Mesodermal cell (in vitro differentiated cells): ENCODE results near the gene PPIL1.

Experiments
- H3K27ac ChIP-seq: 2 replicates; pipeline ENCODE4 v1.7.0; 2013; ENCODE audit warnings: mild to moderate bottlenecking, low read depth, low read length, moderate library complexity; ENCODE audit not compliant: severe bottlenecking
- H3K36me3 ChIP-seq: 2 replicates; pipeline ENCODE4 v1.7.1; 2013; ENCODE audit warnings: mild to moderate bottlenecking, low read length, moderate library complexity; ENCODE audit not compliant: control insufficient read depth, insufficient read depth
- H3K4me1 ChIP-seq: one replicate; pipeline ENCODE4 v1.7.1; 2013; ENCODE audit warnings: mild to moderate bottlenecking, low read length; ENCODE audit not compliant: insufficient read depth, control insufficient read depth, poor library complexity, severe bottlenecking
- H3K4me3 ChIP-seq: 2 replicates; pipeline ENCODE4 v1.7.0; 2013; ENCODE audit warnings: low read length, control low read depth, mild to moderate bottlenecking; ENCODE audit not compliant: insufficient read depth, poor library complexity, severe bottlenecking; ENCODE audit errors: extremely low read depth
- H3K9me3 ChIP-seq: 2 replicates; pipeline ENCODE4 v1.7.1; 2013; ENCODE audit warnings: mild to moderate bottlenecking, low read length, moderate library complexity; ENCODE audit not compliant: control insufficient read depth
- WGBS, 2 experiments: methylation state at CpG; one replicate each; pipeline ENCODE4 v1.1.5; 2013; ENCODE audit warnings: missing lambda C conversion rate in 2 of 2; ENCODE audit not compliant: insufficient coverage in 2 of 2; 5-methylcytosine and 5-hydroxymethylcytosine counted together

Gene PPIL1

DNA sequence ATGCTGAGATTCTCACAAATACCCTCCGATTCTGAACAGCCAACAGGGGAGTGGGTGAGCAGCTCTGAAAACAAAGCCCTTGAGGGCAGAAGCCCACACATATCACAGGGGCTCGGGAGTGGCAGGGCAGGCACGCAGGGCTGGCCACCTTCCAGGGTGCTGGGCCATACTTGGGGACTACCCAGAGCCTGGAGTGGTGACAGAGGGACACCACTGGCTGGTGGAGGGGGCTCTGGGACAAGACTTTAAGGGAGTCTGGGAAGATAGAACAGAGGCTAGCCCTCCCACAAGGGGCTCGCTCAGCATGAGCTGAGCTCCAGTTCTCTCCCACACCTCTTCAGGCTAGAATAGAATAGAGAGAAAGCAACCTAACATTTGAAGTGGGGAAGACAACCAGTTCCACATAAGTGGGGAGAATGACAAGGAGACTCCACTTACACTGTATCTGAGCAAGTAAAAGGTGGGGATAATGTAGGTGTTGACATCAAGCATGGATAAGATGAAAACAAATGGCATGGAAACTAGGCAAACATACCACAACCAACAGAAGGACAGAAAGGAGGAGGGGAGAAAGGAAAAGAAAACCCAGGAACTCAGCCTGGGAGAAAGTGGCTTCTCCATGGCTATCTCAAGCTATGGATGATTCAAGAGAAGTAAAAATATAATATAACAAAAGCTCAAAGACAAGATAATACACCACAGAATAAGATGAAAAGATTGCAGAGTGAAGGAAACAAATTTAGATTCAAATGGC is 7.0 kb downstream of the PPIL1 start:
- H3K36me3 ChIP-seq, result peaks cover 74% of the 10 kb centered on the region
- 74 to 93% methylated on average over 3 of the region's 4 CpGs for WGBS, 2 experiments
- no peak overlapping the region for H3K27ac ChIP-seq

DNA sequence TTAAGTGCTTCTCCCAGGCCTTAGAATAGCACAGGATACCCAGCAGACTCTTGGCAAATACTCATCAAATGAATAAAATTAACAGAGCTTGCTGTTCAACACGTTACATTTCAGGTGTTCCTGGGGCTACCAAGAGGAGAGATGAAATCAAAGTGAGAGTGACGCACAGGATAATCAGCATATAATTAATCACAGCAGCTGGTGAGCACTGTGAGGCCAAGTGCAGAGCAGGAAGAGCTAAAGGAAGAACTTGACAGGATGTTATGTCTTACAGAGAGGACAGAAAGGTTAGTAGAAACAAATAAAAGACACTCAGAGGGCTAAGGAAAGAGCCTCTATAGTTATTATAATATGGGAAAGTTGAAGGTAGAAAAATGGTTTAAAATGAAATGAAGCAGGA is 8.8 kb downstream of the PPIL1 start:
- Histone ChIP-seq H3K4me1 (no peaks in the 10 kb centered on the region), H3K9me3 (no peaks in the 10 kb centered on the region), H3K36me3 (peaks cover 81% of the 10 kb centered on the region), H3K4me3 (no peak overlapping the region), H3K27ac (no peak overlapping the region)
- 100% methylated on average over 2 of the region's 2 CpGs; no CpG with 5 or more reads in 1 of the 2 experiments for WGBS, 2 experiments

More for the DNA sequence above, 7.0 kb downstream of the PPIL1 start:
- H3K4me1 ChIP-seq, result no peaks in the 10 kb centered on the region
- H3K9me3 ChIP-seq, result no peaks in the 10 kb centered on the region
- no peak overlapping the region for H3K4me3 ChIP-seq

DNA sequence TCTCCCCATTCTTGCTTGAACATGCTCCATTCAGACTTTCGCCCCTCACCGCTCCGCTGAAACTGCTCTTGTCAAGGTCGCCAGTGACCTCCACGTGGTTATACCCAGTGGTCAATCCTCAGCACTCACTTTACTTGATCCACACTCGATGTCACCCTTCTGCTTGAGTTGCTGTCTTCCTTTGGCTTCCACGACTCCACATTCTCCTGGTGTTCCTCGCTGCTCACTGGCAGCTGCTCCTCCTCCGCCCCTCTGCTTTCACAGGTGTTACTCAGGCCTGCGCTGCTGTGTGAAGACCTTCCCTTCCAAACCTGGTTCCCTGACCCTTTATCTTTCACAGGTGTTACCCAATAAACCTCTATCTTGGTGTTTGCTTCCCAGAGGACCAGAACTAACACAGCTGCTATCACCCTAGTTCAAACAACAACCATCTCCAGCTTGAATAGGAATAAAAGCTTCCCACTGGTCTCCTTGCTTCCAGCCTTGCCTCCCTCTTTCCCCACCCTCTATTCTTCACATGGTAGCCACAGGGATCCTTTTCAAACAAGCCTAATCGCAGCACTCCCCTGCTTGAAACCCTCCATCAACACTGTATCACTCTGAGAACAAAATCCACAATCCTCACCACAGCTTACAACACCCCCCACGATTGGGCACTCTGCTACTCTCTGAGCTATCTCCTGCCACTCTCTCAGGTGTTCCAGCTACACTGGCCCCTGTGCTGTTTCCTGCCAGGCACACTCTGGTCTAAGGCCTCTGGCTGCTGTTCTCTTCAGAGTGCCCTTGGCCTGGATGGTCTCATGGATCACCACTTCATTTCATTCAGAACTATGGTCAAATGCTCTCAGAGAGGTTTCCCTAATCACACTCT is 10.7 kb downstream of the PPIL1 start:
- Histone ChIP-seq H3K36me3 (peaks cover 73% of the 10 kb centered on the region), H3K4me3 (no peak overlapping the region), H3K4me1 (no peaks in the 10 kb centered on the region), H3K27ac (no peak overlapping the region), H3K9me3 (no peaks in the 10 kb centered on the region)
- 91 to 95% methylated on average over 12 of the region's 12 CpGs for WGBS, 2 experiments

DNA sequence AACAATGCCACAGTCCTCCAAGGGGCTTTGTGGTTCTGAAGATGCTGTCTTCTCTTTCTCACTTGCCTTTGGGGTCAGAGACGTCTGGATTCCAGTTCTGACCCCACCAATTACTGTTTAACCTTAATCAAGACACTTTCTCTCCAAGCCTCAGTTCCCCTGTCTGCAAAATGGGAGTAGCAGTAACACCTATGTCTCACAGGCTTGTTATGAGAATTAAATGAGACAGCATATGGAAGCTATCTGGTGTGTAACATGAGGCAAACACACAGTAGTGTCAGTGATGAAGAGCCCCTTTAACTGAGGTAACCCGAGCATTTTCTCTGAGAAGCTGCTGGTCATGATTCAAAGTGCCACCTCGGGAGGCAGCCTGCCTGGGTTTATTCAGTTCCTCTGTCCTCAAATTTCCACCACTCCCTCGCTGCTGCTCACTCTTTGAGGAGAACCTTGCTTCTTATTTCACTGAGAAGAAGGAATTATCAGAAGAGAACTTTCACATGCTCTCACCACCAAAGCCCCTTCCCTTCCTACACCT is 11.7 kb downstream of the PPIL1 start:
- Histone ChIP-seq H3K9me3 (no peaks in the 10 kb centered on the region), H3K27ac (no peak overlapping the region), H3K4me3 (no peak overlapping the region), H3K4me1 (peaks cover 3% of the 10 kb centered on the region), H3K36me3 (peaks cover 77% of the 10 kb centered on the region)
- WGBS, 2 experiments, result 97 to 100% methylated on average over 2 to 4 of the region's 4 CpGs

DNA sequence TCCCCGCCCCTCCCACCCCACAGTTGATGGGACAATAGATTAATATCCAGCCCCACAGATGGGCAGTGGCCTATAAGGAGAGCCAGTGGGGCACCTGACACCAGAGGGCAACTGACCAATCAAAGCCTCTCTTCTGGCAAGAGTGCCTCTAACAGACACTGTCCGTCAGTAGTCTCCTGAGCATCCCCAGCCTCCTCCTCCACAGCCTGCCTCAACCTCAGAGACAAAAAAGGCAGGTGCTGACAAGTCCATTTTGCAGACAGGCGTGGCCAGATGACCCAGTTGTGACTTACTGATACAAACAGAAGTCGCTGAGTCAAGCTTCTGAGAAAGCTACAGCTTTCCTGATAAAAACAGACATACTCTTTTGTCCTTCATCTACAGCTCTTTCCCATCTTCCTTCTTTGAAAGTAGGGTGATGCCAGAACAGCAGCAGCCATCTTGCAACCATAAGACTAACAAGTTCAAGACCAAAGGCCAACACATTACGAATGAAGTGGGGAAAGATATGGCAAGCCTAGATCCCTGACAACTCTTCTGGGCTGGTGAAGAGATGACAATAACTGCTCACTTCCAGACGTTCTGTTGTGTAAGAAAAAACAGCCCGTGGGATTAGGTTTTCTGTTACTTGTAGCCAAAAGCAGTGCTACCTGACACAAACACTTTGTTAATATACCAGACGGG is 12.3 kb downstream of the PPIL1 start:
- Histone ChIP-seq H3K27ac (no peak overlapping the region), H3K4me3 (no peak overlapping the region), H3K9me3 (no peaks in the 10 kb centered on the region), H3K36me3 (peaks cover 72% of the 10 kb centered on the region), H3K4me1 (peaks cover 3% of the 10 kb centered on the region)
- 92 to 93% methylated on average over 7 of the region's 8 CpGs for WGBS, 2 experiments

DNA sequence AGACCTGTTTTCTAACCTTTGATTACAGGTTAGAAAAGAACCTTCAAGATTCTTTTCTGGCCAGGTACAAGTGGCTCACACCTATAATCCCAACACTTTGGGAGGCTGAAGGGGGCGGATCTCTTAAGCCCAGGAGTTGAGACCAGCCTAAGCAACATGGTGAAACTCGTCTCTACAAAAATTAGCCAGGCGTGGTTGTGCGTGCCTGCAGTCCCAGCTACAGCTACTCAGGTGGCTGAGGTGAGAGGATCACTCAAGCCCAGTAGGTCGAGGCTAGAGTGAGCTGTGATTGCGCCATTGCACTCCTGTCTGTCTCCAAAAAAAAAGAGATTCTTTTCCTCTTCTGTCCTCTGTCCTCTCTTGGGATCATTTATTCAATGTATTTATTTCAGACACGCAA is 14.5 kb downstream of the PPIL1 start:
- no peak overlapping the region for H3K27ac ChIP-seq
- no peak overlapping the region for H3K4me3 ChIP-seq
- WGBS, 2 experiments, result 93 to 98% methylated on average over 7 of the region's 7 CpGs
- peaks cover 63% of the 10 kb centered on the region for H3K36me3 ChIP-seq
- peaks cover 3% of the 10 kb centered on the region for H3K4me1 ChIP-seq
- no peaks in the 10 kb centered on the region for H3K9me3 ChIP-seq

DNA sequence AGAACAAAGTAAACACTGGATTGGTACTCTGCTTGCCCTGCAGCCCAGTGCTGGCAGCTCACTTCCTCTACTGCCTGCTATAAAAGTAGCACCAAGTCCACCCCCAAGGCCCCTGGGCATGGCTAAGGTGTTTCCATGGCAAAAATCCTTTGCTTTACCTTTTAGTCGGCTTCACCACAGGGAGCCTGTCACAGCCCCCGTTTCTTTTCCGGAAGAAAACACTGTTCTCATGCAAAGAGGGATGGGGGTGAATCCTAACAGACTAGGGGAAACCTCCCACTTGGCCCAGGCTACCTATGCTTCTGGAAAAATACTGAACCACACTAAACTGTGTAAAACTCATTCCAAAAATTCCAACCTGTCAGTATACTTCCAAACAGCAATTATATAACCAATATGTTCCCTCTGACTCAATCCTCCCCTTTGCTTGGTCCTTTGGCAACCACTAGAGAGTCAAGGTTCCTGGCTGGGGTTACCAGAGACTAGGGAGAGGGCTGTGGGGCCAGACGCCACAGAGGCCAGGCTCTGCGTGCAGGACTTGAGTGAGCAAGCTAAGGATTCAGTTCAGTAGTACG is 16.1 kb downstream of the PPIL1 start:
- Histone ChIP-seq H3K27ac (peak overlapping the region; percentile 10), H3K4me3 (no peak overlapping the region), H3K9me3 (no peaks in the 10 kb centered on the region), H3K36me3 (peaks cover 63% of the 10 kb centered on the region), H3K4me1 (peaks cover 6% of the 10 kb centered on the region)
- WGBS, 2 experiments, result 52 to 75% methylated on average over 6 of the region's 6 CpGs

DNA sequence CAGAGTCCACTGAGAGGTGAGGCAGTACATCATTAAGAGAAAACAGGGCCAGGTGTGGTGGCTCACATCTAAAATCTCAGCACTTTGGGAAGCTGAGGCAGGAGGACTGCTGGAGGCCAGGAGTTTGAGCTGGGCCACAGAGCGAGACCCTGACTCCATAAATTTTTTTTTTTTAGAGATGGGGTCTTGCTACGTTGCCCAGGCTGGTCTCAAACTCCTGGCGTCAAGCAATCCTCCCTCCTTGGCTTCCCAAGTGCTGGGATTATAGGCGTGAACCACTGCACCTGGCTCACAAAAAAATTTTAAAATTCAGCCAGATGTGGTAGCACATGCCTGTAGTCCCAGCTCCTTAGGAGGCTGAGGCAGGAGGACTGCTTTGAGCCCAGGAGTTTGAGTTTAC is 17.3 kb downstream of the PPIL1 start:
- no peak overlapping the region for H3K27ac ChIP-seq
- no peak overlapping the region for H3K4me3 ChIP-seq
- peaks cover 55% of the 10 kb centered on the region for H3K36me3 ChIP-seq
- peaks cover 16% of the 10 kb centered on the region for H3K4me1 ChIP-seq
- whole genome bisulfite sequencing, 2 experiments, result 91 to 97% methylated on average over 4 of the region's 4 CpGs
- no peaks in the 10 kb centered on the region for H3K9me3 ChIP-seq

DNA sequence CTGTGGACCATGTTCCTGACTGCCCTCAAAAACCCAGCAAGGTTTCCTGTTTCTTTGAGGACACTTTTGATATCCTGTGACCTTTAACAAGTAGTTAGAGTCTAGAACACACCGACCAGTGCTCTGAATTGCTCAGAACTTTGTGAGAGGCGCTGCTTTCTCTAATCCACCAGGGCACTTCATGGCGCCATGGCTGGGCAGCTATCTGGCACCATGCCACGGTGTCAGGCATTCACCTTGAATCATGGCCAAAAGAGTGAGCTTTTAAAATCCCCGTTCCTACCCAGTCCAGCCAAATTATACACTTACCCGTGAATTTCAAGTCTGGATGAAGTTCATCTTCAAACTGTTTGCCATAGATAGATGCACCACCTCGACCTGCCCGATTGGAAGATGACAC is 18.3 kb downstream of the PPIL1 start:
- Histone ChIP-seq H3K4me3 (no peak overlapping the region), H3K36me3 (peaks cover 47% of the 10 kb centered on the region)
- WGBS, 2 experiments, result 94 to 97% methylated on average over 5 to 8 of the region's 8 CpGs

DNA sequence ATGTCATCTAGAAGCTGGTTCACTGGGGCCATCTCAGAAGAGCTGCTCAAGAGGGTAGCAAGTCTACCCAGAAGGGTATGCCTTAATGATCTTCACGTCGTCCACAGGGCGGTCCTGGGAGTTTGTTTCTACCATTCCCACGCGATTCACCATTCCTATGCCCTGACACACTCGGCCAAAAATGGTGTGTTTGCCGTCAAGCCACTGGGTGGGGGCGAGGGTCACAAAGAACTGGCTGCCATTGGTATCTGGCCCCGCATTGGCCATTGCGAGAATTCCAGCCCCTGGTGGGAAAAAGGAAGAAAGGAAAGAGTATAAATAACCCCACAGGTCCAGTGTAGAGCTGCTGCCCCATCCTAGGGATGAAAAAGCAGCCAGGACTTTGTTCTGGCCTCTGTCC is 18.9 kb downstream of the PPIL1 start:
- 94 to 100% methylated on average over 5 to 8 of the region's 10 CpGs for WGBS, 2 experiments
- no peak overlapping the region for H3K4me3 ChIP-seq
- peaks cover 16% of the 10 kb centered on the region for H3K4me1 ChIP-seq
- H3K36me3 ChIP-seq, result peaks cover 42% of the 10 kb centered on the region
- no peak overlapping the region for H3K27ac ChIP-seq
- no peaks in the 10 kb centered on the region for H3K9me3 ChIP-seq

More for the DNA sequence above, 18.3 kb downstream of the PPIL1 start:
- no peaks in the 10 kb centered on the region for H3K9me3 ChIP-seq
- no peak overlapping the region for H3K27ac ChIP-seq
- peaks cover 16% of the 10 kb centered on the region for H3K4me1 ChIP-seq
